ENCODE data around the gene PCDHGB3.
A peak's percentile ranks its signal among the peaks of the same experiment; 100 is the strongest.
"Not testable (repeated sequence)": the region's sequence is repeated elsewhere in the genome, so short reads cannot be mapped to it uniquely, and the experiment has no call there.

The PCDHGB3 gene

DNA sequence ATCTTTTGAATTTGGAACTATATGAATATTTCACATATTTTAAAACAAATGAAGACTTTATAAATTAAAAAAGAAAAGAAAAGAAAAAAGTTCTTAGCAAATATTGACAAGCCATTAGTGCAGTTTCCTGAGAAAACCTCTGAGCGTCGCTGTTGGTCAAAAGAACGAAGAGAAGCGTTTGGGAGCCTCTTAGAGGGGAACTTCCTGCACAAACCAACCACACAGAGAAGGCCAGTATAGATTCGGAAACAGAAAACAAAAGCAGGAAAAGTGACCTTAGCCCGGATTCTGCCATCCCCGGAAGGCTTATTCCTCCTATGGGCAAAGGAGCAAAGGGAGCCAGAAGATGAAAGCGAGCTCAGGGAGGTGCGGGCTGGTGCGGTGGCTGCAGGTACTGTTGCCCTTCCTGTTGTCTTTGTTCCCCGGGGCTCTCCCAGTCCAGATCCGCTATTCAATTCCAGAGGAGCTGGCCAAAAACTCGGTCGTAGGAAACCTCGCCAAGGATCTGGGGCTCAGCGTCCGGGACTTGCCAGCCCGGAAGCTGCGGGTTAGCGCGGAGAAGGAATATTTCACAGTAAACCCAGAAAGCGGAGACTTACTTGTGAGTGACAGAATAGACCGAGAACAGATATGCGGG lies 10.1 kb upstream of the PCDHGB3 start, which contains the start of gene PCDHGB2:
PCDHGB2 (plus strand) TSS at position 205 of the 637 bp plus-strand sequence; CDS start at position 347, 142 bp downstream.
- DNase-seq, result peak; percentile 18

DNA sequence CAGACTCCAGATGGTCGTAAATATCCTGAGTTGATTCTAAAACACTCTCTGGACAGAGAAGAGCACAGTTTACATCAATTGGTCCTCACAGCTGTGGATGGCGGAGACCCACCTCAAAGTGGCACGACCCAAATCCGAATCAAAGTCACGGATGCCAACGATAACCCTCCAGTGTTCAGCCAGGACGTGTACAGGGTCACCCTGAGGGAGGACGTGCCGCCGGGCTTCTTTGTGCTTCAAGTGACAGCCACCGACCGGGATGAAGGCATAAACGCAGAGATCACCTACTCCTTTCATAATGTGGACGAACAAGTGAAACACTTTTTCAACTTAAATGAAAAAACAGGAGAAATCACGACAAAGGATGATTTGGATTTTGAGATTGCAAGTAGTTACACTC lies 9.4 kb upstream of the PCDHGB3 start:
- DNase-seq, result no peak

DNA sequence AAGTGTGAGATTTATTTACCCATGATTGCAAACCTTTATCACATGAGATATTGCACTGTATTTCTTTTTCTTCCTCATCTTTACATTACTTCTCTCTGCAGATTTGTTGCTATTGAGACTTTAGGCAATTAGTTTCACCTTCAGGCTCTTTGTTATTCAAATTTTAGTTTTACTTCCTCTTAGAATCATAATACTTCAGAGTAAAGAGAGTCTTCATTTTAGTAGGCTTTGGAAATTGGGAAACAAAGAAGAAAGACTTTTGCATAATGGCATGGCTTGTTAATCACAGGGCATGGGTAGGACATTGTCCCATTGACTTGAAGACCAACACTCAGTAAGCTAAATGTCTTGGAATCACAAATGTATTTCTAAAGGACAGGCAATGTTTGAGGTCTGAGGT lies 7.3 kb upstream of the PCDHGB3 start:
- DNase-seq, result no peak

DNA sequence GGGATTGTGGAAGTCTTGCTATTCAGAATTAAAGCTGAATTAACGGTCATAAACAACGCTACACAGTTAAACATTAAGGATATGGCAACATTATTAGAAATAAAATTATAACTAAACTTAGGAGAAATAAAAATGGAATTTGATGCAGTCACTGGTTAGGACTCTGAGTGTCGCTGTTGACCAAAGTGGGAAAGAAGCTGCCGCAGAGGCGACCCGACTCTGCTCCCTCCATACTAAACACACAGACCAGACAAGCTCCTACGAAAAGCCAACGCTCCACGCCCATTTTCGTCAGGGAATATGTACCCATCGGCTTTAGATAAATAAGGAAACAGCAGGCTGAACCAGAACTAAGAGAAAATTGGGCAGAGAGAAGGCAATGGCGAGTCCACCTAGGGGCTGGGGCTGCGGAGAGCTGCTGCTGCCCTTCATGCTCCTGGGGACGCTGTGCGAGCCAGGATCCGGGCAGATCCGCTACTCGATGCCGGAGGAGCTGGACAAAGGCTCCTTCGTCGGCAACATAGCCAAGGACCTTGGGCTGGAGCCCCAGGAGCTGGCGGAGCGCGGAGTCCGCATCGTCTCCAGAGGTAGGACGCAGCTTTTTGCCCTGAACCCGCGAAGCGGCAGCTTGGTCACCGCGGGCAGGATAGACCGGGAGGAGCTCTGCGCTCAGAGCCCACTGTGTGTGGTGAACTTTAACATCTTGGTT lies 5.9 kb upstream of the PCDHGB3 start, which contains the start of gene PCDHGA5:
PCDHGA5 (plus strand) TSS at position 211 of the 709 bp plus-strand sequence; CDS start at position 380, 169 bp downstream.
- no peak for DNase-seq

DNA sequence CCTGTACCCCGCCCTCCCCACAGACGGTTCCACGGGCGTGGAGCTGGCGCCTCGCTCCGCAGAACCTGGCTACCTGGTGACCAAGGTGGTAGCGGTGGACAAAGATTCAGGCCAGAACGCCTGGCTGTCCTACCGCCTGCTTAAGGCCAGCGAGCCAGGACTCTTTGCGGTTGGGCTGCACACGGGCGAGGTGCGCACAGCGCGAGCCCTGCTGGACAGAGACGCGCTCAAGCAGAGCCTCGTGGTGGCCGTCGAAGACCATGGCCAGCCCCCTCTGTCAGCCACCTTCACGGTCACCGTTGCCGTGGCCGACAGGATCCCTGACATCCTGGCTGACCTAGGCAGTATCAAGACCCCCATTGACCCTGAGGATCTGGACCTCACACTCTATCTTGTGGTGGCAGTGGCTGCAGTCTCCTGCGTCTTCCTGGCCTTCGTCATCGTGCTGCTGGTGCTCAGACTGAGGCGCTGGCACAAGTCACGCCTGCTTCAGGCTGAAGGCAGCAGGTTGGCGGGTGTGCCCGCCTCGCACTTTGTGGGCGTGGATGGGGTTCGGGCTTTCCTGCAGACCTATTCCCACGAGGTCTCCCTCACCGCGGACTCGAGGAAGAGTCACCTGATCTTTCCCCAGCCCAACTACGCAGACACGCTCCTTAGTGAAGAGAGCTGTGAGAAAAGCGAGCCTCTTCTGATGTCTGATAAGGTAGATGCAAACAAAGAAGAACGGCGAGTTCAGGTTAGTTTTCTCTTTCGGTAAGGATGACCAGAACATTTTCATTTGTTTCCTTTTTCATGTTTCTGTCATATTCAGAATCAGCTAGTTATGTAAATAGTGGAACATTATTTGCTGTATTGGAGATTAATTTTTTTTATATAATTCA lies 3.8 kb upstream of the PCDHGB3 start:
- DNase-seq, result no peak

DNA sequence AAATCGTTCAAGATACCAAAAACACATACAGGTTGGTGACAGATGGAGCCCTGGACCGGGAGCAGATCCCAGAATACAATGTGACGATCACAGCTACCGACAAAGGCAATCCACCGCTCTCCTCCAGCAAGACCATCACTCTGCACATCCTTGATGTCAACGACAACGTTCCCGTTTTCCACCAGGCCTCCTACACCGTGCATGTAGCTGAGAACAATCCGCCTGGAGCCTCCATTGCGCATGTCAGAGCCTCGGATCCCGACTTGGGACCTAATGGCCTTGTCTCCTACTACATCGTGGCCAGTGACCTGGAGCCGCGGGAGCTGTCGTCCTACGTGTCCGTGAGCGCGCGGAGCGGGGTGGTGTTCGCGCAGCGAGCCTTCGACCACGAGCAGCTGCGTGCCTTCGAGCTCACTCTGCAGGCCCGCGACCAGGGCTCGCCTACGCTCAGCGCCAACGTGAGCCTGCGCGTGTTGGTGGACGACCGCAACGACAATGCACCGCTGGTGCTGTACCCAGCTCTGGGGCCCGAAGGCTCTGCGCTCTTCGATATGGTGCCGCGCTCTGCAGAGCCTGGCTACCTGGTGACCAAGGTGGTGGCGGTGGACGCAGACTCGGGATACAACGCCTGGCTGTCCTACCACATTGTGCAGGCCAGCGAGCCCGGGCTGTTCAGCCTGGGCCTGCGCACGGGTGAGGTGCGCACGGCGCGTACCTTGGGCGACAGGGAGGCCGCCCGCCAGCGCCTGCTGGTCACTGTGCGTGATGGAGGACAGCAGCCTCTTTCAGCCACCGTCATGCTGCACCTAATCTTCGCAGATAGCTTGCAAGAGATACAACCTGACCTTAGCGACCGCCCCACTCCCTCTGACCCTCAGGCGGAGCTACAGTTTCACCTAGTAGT lies 1.8 kb downstream of the PCDHGB3 start:
- DNase-seq, result no peak

DNA sequence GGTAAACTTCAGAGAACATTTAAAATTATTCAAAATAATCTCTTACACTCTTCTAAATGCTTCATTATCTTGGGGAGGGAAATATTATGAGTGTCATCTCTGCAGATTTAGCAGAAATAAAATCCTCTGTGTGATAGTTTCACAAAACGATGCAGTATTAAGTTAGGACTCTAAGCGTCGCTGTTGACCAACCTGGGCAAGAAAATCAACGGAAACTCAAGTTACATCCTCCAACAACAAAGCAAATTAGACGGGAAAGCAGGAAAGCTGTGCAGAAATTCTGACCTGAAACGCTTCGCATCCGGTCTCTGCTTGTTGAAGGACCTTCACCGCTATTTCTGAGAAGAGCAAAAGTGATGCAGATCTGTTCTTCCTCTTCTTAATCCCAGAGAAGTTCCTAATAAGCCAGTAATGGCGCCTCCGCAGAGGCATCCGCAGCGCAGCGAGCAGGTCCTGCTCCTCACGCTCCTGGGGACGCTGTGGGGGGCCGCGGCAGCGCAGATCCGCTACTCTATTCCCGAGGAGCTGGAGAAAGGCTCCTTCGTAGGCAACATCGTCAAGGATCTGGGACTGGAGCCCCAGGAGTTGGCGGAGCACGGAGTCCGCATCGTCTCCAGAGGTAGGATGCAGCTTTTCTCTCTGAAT lies 3.8 kb downstream of the PCDHGB3 start, which contains the start of gene PCDHGA6:
PCDHGA6 (plus strand) TSS at position 219 of the 645 bp plus-strand sequence; CDS start at position 412, 193 bp downstream.
- peak; percentile 4 for DNase-seq

DNA sequence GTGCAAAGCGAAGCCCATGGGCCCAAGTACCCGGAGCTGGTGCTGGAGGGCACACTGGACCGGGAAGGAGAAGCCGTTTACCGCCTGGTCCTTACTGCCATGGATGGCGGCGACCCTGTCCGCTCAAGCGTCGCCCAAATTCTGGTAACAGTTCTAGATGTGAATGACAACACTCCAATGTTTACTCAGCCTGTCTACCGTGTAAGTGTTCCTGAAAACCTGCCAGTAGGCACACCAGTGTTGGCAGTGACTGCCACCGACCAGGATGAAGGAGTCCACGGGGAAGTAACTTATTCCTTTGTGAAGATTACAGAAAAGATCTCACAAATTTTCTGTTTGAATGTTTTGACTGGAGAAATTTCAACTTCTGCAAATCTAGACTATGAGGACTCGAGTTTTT lies 4.6 kb downstream of the PCDHGB3 start:
- DNase-seq, result no peak

DNA sequence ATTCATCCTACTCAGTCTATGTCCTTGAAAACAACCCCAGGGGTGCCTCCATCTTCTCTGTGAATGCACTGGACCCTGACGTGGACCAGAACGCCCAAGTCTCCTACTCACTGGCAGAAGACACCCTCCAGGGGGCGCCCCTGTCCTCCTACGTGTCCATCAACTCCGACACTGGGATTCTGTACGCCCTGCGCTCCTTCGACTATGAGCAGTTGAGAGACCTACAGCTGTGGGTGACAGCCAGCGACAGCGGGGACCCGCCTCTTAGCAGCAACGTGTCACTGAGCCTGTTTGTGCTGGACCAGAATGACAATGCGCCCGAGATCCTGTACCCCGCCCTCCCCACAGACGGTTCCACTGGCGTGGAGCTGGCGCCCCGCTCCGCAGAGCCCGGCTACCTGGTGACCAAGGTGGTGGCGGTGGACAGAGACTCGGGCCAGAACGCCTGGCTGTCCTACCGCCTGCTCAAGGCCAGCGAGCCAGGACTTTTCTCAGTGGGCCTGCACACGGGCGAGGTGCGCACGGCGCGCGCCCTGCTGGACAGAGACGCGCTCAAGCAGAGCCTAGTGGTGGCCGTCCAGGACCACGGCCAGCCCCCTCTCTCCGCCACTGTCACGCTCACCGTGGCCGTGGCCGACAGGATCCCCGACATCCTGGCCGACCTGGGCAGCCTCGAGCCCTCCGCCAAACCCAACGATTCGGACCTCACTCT lies 5.6 kb downstream of the PCDHGB3 start:
- DNase-seq, result not testable (repeated sequence)

DNA sequence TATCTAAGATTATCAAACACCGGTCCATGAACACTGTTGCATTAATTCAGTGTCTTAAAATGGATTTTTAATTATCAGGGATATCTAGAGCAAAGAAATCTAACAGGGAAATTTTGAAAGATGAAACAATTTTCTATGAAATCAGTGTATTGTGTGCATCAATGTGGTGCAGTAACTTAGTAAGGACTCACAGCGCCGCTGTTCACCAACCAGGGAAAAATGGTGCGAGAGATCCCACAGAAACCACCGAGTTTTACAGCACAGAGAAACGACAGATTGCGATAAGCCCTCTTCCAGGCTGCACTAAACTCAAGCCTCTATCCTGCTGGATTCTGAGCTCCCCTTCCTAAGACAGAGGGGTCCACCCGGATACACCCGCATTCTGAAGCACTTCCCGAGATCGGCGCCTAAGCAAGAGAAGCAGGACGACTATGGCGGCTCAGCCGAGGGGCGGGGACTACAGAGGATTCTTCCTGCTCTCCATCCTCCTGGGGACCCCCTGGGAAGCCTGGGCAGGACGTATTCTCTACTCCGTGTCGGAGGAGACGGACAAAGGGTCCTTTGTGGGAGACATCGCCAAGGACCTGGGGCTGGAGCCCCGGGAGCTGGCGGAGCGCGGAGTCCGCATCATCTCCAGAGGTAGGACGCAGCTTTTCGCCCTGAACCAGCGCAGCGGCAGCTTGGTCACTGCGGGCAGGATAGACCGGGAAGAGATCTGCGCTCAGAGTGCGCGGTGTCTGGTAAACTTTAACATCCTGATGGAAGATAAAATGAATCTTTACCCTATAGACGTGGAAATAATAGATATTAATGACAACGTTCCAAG lies 12.6 kb downstream of the PCDHGB3 start, which contains the start of gene PCDHGA7:
PCDHGA7 (plus strand) TSS at position 274 of the 826 bp plus-strand sequence; CDS start at position 432, 158 bp downstream.
- no peak for DNase-seq

DNA sequence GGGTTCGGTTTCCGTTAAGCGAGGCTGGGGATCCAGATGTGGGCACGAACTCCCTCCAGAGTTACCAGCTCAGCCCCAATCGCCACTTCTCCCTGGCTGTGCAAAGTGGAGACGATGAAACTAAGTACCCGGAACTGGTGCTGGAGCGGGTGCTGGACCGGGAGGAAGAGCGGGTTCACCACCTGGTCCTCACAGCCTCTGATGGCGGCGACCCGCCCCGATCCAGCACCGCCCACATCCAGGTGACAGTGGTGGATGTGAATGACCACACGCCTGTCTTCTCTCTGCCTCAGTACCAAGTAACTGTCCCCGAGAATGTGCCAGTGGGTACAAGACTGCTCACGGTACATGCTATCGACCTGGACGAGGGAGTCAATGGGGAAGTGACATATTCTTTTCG lies 13.3 kb downstream of the PCDHGB3 start:
- no peak for DNase-seq

DNA sequence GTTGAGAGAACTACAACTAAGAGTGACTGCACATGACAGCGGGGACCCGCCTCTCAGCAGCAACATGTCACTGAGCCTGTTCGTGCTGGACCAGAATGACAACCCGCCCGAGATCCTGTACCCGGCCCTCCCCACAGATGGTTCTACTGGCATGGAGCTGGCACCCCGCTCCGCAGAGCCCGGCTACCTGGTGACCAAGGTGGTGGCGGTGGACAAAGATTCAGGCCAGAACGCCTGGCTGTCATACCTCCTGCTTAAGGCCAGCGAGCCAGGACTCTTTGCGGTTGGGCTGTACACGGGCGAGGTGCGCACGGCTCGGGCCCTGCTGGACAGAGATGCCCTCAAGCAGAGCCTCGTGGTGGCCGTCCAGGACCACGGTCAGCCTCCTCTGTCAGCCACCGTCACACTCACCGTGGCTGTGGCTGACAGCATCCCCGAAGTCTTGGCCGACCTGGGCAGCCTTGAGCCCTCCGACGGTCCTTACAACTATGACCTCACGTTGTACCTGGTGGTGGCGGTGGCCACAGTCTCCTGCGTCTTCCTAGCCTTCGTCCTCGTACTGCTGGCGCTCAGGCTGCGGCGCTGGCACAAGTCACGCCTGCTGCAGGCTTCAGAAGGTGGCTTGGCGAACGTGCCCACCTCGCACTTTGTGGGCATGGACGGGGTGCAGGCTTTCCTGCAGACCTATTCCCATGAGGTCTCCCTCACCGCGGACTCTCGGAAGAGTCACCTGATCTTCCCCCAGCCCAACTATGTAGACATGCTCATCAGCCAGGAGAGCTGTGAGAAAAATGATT lies 14.6 kb downstream of the PCDHGB3 start:
- no peak for DNase-seq

DNA sequence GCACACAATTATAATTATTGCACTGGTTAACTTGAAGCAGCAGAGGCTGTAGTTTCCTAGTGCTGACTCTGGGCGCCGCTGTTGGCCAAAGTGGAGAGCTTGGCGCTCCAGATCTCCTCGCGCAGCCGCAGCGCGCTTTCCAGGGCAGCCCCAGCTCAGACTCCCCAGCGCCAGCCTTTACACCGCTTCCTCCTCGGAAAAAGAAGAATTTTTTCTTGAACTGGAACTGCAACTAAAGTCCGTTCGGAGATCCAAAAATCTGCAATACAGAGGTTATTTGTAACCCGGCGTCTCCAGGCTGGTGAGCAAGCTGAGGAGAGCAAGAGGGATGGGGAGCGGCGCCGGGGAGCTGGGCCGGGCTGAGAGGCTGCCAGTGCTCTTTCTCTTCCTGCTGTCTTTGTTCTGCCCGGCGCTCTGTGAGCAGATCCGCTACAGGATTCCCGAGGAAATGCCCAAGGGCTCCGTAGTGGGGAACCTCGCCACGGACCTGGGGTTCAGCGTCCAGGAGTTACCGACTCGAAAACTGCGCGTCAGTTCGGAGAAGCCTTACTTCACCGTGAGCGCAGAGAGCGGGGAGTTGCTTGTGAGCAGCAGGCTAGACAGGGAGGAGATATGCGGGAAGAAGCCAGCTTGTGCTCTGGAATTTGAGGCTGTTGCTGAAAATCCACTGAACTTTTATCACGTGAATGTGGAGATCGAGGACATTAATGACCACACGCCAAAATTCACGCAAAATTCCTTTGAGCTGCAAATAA lies 17.7 kb downstream of the PCDHGB3 start, which contains the start of gene PCDHGB4:
PCDHGB4 (plus strand) TSS at position 142 of the 755 bp plus-strand sequence; CDS start at position 329, 187 bp downstream.
- DNase-seq, result peak; percentile 24

DNA sequence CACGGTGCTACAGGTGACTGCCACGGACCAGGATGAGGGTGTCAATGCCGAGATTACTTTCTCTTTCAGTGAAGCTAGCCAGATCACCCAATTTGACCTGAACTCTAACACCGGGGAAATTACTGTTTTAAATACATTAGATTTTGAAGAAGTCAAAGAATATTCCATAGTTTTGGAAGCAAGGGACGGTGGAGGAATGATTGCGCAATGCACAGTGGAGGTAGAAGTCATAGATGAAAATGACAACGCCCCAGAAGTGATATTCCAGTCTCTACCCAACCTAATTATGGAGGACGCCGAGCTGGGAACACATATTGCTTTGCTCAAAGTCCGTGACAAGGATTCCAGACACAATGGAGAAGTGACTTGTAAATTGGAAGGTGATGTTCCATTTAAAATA lies 18.6 kb downstream of the PCDHGB3 start:
- DNase-seq, result no peak

DNA sequence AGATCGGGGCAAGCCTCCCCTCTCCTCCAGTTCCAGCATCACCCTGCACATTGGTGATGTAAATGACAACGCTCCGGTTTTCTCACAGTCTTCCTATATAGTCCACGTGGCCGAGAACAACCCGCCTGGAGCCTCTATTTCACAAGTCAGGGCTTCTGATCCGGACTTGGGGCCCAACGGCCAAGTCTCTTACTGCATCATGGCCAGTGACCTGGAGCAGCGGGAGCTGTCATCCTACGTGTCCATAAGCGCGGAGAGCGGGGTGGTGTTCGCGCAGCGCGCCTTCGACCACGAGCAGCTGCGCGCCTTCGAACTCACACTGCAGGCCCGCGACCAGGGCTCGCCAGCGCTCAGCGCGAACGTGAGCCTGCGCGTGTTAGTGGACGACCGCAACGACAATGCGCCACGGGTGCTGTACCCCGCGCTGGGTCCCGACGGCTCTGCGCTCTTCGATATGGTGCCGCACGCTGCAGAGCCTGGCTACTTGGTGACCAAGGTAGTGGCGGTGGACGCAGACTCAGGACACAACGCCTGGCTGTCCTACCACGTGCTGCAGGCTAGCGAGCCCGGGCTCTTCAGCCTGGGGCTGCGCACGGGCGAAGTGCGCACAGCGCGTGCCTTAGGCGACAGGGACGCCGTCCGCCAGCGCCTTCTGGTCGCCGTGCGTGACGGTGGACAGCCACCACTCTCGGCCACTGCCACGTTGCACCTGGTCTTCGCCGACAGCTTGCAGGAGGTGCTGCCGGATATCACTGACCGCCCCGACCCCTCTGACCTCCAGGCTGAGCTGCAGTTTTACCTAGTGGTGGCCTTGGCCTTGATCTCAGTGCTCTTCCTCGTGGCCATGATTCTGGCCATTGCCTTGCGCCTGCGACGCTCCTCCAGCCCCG lies 19.4 kb downstream of the PCDHGB3 start:
- no peak for DNase-seq

DNA sequence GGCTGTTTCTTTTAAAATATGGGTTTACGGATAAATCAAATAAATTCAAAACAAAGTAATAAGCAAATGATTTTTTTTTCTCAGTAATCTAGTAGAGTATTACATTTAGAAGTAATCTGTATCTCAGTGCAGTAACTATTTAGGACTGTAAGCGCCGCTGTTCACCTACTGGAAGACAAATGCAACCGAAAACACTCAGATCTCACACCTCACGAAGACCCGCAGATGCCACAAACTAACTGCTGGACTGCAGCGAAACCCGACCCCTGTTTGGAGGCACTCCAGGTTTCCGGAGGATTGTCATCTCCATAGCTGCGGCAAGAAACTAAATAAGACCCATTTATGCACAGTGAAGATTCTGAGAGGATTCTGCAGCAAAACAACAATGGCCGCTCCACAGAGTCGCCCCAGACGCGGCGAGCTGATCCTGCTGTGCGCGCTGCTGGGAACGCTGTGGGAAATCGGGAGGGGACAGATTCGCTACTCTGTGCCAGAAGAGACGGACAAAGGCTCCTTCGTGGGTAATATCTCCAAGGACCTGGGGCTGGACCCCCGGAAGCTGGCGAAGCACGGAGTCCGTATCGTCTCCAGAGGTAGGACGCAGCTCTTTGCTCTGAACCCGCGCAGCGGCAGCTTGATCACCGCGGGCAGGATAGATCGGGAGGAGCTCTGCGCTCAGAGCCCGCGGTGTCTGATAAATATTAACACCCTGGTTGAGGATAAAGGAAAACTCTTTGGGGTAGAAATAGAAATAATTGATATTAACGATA lies 22.6 kb downstream of the PCDHGB3 start, which contains the start of gene PCDHGA8:
PCDHGA8 (plus strand) TSS at position 205 of the 770 bp plus-strand sequence; CDS start at position 386, 181 bp downstream.
- DNase-seq, result no peak

Data from hematopoietic multipotent progenitor cell treated with erythropoietin and hydrocortisone succinate and interleukin-3 and kit ligand, for 8 days (in vitro differentiated cells).